ENCODE measurements around the gene GOLGB1. TPM values are rescaled to one million over a fixed set of nuclear protein-coding genes. Genes with fewer than 3 reads are reported as not detected.
A peak's percentile ranks its signal among the peaks of the same experiment; 100 is the strongest.
"Not testable (repeated sequence)": the region's sequence is repeated elsewhere in the genome, so short reads cannot be mapped to it uniquely, and the experiment has no call there.

The GOLGB1 gene
- total RNA-seq, 4 donors from 2014 or later = 32.6 to 78.3 (median 54.9) TPM

DNA sequence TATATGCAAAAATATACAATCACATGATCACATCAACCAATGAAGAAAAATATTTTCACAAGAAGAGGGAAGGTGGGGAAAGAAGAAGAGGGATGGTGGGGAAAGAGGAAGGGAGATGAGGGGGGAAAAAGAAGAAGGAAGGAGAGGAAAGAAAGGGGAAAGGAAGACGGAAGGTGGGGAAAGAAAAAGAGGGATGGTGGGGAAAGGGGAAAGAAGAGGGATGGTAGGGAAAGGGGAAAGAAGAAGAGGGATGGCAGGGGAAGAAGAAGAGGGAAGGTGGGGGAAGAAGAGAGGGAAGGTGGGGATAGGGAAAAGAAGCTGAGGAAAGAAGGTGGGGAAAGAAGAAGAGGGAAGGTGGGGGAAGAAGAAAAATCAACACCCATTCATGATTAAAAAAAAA lies 3.2 kb upstream of the GOLGB1 start:
- Histone ChIP-seq H3K36me3 (no peaks in the 10 kb centered on the region), H3K4me1 (peaks cover 0 to 6% of the 10 kb centered on the region in 2 donors), H3K4me3 (no peak overlapping the region), H3K27ac (no peak overlapping the region), H3K9me3 (no peaks in the 10 kb centered on the region), H3K27me3 (no peaks in the 10 kb centered on the region)
- no peak for DNase-seq
- TF ChIP-seq POLR2A (IDR thresholded peaks at IDR 0.05) = no peak
- TF ChIP-seq, protein P1, sequence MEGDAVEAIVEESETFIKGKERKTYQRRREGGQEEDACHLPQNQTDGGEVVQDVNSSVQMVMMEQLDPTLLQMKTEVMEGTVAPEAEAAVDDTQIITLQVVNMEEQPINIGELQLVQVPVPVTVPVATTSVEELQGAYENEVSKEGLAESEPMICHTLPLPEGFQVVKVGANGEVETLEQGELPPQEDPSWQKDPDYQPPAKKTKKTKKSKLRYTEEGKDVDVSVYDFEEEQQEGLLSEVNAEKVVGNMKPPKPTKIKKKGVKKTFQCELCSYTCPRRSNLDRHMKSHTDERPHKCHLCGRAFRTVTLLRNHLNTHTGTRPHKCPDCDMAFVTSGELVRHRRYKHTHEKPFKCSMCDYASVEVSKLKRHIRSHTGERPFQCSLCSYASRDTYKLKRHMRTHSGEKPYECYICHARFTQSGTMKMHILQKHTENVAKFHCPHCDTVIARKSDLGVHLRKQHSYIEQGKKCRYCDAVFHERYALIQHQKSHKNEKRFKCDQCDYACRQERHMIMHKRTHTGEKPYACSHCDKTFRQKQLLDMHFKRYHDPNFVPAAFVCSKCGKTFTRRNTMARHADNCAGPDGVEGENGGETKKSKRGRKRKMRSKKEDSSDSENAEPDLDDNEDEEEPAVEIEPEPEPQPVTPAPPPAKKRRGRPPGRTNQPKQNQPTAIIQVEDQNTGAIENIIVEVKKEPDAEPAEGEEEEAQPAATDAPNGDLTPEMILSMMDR (IDR thresholded peaks at IDR 0.05) = no peak
- intact Hi-C loops (cut with DNase I; ENCODE audit: low total_unique reads) = no loop called here

DNA sequence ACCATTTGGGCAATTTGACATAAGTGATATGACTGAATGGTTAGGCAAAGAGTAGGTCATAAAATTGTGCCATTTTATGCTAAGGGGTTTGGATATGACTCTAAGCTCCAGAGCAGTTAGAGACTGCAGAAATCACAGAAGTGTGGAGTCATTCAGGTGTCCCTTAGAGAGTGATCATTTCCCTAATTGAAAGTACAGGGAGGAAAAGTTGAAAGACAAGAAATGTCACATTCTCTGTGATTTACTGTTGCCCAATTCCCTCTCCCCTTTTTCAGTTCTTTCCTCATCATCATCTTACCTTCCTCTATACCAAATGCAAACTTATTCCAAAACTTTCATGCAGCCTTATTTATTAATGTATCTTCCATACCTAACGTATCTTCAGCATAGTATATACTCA lies 2.7 kb upstream of the GOLGB1 start:
- no peak for TF ChIP-seq POLR2A (IDR thresholded peaks at IDR 0.05)
- TF ChIP-seq, protein P1 (IDR thresholded peaks at IDR 0.05) = no peak
- no peak for DNase-seq
- H3K36me3 ChIP-seq = no peaks in the 10 kb centered on the region
- no peaks in the 10 kb centered on the region for H3K27me3 ChIP-seq
- H3K27ac ChIP-seq = no peak overlapping the region
- peaks cover 0 to 7% of the 10 kb centered on the region in 2 donors for H3K4me1 ChIP-seq
- H3K4me3 ChIP-seq = no peak overlapping the region
- no peaks in the 10 kb centered on the region for H3K9me3 ChIP-seq
- intact Hi-C loops (cut with DNase I; ENCODE audit: low total_unique reads) = no loop called here

DNA sequence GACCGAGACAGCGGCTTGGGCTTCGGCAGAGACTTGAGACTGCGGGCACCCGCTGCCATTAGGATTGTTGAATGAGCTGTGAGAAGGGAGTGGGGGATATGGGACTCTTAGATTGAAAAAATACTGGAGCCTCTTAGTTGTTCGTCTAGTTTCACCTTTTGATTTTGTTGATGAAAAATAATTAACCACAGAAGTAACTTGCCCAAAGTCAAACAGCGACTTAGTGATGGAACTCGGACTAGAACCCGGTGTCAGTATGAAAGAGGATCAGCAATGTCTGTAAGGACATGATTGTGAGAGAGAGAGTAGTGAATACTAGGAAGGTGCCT lies 510 bp upstream of the GOLGB1 start:
- Histone ChIP-seq H3K36me3 (no peaks in the 10 kb centered on the region), H3K9me3 (no peaks in the 10 kb centered on the region), H3K27ac (peak overlapping the region; percentile 46 to 75), H3K4me1 (peaks cover 0 to 7% of the 10 kb centered on the region in 2 donors), H3K27me3 (no peaks in the 10 kb centered on the region), H3K4me3 (peak overlapping the region; percentile 59 to 75)
- DNase-seq = no peak
- TF ChIP-seq, protein P1 (IDR thresholded peaks at IDR 0.05) = no peak
- no peak for TF ChIP-seq POLR2A (IDR thresholded peaks at IDR 0.05)
- intact Hi-C loops (cut with DNase I; ENCODE audit: low total_unique reads) = no loop called here

- intact Hi-C loops (cut with DNase I; ENCODE audit: low total_unique reads) = no loop called here
- H3K36me3 ChIP-seq = no peaks in the 10 kb centered on the region
- H3K27me3 ChIP-seq = no peaks in the 10 kb centered on the region
- no peaks in the 10 kb centered on the region for H3K9me3 ChIP-seq
- TF ChIP-seq, protein P1 (IDR thresholded peaks at IDR 0.05) = no peak
- TF ChIP-seq POLR2A (IDR thresholded peaks at IDR 0.05) = no peak
- peaks cover 0 to 7% of the 10 kb centered on the region in 2 donors for H3K4me1 ChIP-seq
- DNase-seq = no peak
- peak overlapping the region; percentile 59 to 75 for H3K4me3 ChIP-seq
- H3K27ac ChIP-seq = peak overlapping the region; percentile 67 to 75
These were observed 763 bp downstream of the GOLGB1 start for GRCh38 chr3:121748680-121749275.

DNA sequence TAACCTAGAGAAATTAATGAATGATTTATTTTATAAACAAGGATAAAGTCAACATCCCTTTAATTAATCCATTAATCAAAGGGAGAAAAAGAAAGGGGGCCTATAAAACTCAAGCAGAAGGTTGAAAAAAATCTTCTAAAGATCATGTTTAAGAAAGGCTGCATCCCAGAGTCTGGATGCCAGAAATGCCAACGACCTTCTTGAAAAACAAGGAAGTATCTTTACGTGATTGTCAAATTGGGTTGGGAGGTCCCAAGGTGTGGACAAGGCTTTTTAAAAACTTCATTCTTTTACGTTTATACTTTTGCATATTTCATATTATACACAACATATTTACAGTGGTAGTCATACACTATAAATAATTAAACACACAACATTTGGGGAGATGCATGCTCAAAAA lies 1.6 kb downstream of the GOLGB1 start:
- Histone ChIP-seq H3K27me3 (no peaks in the 10 kb centered on the region), H3K36me3 (no peaks in the 10 kb centered on the region), H3K4me1 (peaks cover 0 to 7% of the 10 kb centered on the region in 2 donors), H3K27ac (no peak overlapping the region), H3K4me3 (peak overlapping the region in 1 of 2 donors; percentile 59), H3K9me3 (no peaks in the 10 kb centered on the region)
- no peak for DNase-seq
- intact Hi-C loops (cut with DNase I; ENCODE audit: low total_unique reads) = no loop called here
- TF ChIP-seq, protein P1 (IDR thresholded peaks at IDR 0.05) = no peak
- TF ChIP-seq POLR2A (IDR thresholded peaks at IDR 0.05) = no peak

DNA sequence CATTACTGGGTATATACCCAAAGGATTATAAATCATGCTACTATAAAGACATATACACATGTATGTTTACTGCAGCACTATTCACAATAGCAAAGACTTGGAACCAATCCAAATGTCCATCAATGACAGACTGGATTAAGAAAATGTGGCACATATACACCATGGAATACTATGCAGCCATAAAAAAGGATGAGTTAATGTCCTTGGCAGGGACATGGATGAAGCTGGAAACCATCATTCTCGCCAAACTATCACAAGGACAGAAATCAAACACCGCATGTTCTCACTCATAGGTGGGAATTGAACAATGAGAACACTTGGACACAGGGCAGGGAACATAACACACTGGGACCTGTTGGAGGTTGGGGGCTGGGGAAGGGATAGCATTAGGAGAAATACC lies 6.4 kb downstream of the GOLGB1 start:
- H3K27ac ChIP-seq; H3K9me3 ChIP-seq; H3K36me3 ChIP-seq; H3K27me3 ChIP-seq; intact Hi-C loops (cut with DNase I; ENCODE audit: low total_unique reads); H3K4me1 ChIP-seq; H3K4me3 ChIP-seq; DNase-seq: not testable (repeated sequence)
